Measurements from ENCODE around the gene BBS1.

The BBS1 gene

DNA sequence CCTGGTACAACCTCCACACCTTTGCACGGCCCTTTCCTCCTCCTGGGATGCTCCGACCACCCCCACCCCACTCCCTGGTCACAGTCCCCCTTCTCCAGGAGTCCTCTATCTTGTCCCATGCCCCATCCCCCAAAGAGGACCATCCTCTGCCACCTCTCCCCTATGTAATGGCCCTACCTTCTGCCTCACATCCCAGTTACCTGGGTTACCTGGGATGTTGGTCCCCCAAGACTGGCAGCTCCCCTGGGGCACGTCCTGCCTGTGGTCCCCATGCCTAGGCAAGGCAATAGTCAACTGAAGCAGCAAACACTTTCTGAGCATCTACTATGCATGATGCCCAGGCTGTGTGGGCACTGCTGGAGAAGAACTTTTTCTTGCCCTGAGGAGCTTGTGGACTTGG is 45.0 kb downstream of the BBS1 start:
- no peak for DNase-seq

DNA sequence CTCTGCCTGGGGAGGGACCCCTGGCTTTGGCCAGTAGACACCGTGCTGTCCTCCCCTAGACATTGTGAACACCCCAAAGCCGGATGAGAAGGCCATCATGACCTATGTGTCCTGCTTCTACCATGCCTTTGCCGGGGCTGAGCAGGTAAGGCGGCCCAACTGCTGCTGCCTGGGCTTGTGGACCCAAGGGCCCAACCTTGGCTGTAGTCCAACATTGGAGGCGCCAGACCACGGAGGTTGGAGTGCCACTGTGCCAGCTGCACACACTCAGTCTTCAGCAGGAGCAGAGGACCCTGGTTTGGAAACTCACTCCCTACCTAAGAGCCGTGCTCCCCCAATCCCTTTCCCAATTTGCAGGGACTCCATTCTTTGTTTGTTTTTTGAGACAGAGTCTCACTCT is 45.7 kb downstream of the BBS1 start:
- no peak for DNase-seq

DNA sequence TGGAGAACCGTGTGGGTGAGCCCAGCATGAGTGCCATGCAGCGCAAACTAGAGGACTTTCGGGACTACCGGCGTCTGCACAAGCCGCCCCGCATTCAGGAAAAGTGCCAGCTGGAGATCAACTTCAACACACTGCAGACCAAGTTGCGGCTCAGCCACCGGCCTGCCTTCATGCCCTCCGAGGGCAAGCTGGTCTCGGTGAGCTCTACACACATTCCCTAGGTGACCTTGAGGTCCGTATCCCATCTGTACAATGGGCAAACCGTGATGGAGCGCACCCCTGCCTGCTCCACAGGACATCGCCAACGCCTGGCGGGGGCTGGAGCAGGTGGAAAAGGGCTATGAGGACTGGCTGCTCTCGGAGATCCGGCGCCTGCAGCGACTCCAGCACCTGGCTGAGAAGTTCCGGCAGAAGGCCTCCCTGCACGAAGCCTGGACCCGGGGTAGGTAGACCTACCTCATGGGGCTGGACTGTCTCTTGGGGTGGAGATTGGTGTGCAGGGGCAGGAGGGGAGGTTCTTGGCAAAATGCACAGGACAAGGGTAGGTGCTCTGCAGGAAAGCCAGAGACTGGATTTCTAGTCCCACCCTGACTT is 47.4 kb downstream of the BBS1 start:
- DNase-seq: no peak

DNA sequence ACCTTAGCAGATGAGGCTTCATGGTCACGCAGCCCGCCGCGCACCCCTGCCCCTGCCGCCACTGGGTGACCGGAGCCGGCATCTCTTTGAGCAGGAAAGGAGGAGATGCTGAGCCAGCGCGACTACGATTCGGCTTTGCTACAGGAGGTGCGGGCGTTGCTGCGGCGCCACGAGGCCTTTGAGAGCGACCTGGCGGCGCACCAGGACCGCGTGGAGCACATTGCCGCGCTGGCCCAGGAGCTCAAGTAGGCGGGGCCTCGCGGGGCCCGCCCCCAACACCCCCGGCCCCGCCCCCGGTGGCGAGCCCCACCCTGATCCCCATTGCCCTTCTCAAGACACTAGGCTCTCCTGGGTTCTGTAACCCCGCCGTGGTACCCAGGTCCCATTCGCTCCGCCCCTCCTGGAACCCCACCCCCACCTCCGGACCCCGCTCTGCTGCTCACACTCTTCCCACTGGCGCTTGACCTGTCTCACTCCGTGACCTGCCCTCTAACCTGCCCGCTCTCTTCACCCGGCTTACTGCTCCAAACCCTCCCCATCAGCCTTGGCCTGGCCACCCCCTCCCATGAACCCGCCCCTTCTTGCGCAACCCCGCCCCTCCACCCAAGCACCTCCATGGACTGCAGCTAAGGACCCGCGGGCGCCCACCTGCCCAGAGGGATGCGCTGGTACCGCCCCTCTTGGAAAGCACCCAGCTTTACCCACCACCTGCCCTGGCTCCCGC is 48.9 kb downstream of the BBS1 start:
- no peak for DNase-seq

DNA sequence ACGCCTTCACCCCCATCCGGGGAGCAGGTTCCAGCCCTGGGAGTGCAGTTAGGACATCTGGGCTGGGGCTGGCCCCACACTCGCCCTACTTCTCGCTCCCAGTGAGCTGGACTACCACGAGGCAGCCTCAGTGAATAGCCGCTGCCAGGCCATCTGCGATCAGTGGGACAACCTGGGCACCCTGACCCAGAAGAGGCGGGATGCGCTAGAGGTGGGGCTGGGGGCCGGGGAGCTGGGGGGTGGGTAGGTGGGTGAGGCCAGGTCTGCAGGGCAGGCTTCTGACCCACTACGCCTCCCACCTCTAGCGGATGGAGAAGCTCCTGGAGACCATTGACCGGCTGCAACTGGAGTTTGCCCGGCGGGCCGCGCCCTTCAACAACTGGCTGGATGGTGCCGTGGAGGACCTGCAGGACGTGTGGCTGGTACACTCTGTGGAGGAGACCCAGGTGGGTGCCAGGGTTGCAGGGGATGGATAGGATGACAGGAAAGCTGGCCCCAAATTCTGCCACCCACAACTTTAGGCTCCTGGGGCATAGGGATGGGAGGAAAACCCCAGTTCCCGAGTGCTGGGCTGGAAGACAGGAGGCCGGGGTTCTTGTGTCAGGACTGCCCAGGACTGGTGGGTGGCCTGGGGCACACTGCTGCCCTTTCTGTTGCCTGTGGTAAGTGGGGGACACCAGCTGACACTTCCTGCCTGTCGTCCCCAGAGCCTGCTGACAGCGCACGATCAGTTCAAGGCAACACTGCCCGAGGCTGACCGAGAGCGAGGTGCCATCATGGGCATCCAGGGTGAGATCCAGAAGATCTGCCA is 49.6 kb downstream of the BBS1 start:
- no peak for DNase-seq

DNA sequence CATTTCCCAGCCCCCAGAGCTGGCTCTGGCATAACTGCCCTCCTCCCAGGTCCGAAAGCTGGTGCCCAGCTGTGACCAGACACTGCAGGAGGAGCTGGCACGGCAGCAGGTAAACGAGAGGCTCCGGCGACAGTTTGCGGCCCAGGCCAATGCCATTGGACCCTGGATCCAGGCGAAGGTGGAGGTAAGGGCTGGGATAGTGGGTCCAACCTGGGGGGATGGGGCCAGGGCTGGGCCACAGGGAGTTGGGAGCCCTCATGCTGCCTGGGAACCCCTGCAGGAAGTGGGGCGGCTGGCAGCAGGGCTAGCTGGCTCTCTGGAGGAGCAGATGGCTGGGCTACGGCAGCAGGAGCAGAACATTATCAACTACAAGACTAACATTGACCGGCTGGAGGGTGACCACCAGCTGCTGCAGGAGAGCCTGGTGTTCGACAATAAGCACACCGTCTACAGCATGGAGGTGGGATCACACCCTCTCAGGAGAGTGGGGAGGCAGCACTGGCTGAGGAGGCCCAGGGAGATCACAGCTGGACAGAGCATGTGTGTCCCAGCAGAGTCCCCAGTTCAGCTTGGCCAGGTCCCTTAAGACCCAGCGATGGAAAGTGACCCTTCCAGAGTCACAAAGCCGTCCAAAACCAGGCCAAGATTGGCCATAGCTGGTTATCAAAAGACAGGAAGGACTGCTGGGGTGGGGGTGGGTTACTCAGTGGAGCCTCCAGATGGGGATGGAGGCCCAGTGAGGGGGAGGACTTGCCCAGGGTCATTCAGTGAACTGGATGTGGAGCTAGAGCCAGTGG is 50.9 kb downstream of the BBS1 start:
- no peak for DNase-seq

DNA sequence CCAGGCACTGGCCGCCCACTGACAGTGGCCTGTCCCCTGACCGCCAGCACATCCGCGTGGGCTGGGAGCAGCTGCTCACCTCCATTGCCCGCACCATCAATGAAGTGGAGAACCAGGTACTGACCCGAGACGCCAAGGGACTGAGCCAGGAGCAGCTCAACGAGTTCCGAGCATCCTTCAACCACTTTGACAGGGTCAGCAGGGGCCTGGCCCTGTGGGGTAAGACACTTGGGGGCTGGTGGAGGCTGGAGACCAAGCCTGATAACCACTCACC is 51.5 kb downstream of the BBS1 start:
- DNase-seq: no peak

DNA sequence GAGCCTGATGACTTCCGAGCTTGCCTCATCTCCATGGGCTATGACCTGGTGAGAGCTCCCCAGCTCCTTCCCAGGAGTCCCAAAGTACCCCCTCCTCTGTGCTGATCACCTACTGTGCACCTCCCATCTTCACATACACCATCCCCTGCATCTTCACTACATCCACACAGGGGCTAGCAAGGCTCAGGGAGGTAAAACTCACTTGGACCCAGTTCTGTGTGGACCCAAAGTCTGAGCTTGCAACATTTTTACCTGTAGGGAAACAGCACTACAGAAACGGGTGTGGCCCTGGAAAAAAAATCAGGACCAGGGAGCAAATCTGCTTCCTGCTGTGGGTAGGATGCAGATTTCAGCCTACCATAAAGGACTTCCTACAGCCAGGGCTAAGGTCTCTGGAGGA is 51.8 kb downstream of the BBS1 start:
- DNase-seq: no peak

DNA sequence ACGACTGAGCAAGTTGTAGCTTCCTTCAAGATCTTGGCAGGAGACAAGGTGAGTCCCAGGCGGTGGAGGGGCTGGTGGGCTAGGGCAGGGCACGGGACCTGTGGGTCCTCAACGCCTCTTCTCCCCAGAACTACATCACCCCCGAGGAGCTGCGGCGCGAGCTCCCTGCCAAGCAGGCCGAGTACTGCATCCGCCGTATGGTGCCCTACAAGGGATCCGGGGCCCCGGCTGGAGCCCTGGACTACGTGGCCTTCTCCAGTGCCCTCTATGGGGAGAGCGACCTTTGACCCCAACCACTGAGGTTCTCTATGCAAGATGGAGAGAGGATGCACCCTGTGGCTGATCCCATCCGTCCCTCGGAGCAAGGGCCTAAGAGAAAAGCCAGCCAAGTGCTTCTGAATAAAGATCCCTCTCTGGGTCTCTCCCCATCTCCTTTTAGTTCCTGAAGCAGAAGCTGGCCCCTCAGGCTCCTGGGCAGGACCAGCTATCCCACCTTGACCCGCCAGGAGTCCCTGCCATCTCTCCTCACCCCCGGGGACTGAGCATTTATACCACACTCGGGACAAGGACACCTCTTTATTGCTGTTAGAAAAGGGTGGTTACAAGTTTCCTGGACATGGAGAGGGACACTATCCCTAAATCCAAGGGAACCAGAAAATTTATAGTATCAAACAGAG is 52.6 kb downstream of the BBS1 start:
- no peak for DNase-seq

DNA sequence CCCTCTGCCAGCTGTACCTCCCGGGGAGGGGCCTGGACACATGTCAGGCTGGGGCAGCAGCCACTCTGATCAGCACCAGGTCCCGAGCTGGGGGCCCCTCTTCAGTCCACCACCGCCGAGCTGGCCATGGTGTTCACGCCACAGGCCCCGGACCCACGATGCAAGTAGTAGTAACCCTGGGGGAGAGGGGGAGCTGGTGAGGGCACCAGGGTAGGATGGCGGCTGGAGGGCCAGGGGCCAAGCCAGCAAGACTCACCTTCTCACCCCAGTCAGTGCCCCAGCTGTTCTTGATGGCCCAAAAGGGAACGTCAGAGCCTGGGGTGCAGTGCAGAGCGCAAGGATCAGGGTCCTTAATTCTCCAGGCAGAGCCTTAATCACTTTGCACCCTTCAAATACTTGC is 53.4 kb downstream of the BBS1 start:
- DNase-seq: no peak

DNA sequence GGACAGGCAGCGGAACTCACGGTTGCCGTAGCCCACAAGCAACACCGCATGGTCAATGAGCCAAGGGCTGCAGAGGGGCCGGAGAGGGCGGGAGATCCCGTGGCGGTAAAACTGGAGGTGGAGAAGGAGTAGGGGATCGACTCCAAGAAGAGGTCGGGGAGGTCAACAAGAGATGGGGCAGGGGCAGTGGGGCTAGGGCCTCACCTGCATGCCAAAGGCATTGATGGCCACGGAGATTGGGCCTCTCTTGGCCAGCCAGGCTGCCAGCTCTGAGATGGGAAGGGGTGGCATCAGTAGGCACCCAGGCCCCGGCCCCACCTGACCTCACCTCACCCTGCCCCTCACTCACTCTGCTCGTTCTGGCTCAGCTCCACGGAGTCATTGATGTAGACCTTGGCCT is 54.1 kb downstream of the BBS1 start:
- DNase-seq: no peak

DNA sequence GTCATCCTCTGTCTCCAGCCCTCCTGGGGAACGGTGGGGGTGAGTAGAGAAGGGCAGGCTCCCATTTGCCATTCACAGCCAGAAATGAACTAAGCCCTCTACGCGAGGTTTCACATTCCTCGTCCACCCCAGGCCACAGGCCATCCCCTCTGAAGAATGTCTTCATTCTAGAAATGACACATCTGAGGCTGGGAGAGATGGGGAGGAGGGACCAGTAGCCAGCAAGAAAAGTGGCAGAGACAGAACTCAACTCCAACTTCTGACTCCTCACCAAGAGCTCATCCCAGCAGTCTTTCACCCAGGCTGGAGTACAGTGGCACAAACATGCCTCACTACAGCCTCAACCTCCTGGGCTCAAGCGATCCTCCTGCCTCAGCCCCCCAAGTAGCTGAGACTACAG is 54.5 kb downstream of the BBS1 start:
- no peak for DNase-seq

DNA sequence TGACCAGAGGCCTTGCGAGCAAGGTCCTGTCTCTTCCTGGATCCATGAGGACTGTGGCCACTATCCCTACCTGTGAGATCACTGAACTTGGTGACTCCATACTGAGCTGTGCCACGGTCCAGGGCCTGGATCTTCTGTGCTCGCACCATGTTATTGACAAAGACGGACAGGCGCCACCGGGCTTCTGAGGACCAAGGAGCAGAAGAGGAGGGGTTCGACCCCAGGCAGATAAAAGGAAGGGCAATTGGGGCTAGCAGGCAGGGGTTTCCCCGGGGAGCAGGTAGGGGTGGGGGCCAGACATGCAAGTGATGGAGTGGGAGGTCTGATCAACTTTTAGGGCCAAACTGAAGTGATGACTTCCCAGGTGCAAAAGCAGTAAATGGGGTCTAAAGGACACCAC is 55.8 kb downstream of the BBS1 start:
- DNase-seq: no peak

DNA sequence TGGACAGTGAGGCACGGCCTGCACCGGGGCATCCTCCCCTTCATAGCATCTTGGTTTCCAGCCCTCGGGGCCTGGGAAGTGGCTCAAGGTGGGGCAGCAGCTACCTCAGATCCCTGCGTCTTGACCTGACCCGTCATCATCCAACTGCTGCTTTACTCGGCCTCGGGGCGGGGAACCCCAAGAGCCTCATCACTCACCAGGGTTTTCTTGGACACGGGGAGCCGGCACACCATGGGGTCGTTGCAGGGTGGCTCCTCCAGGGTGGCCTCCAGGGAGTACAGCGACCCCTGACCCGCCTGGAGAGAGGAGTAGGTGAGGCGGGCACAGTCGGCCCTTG is 57.3 kb downstream of the BBS1 start:
- no peak for DNase-seq

DNA sequence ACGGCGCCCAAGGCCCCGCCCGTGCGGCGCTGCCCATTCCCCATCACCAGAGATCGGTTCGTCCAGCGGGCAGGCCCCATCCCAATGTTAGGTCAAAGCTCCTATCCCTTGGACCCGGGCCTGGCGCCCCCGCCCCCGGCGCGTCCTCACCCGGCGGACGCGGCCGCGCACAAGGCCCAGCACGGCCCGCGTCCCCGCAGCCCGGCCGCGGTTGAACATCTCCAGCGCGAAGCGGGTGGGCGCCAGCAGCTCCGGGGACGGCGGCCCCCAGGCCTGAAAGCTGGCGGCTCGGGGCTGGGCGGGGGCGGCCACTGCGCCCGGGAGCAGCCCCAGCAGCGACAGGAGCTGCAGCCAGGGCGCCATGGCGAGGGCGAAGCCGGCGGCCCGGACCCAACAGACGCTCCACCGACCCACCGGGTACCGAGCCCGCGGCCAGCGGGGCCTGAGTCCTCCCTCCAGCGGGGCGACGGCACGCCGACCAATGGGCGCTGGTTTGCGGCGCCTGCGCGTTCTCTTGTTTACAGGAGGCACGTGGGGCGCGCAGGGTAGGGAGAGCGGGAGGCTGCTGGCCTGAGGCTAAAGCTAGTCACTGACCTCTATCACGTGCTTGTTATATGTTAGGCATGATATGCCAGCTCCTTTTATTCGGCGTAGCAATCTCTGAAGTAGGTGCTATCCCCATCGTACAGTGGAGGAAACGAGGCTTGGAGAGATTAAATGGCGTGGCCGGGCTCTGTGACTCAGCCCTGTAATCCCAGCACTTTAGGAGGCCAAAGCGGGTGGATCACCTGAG is 57.9 kb downstream of the BBS1 start, which contains the start of gene CTSF:
CTSF (minus strand) TSS at position 483 of the 793 bp plus-strand sequence; CDS start at position 363, 120 bp downstream.
- peak; percentile 74 for DNase-seq

DNA sequence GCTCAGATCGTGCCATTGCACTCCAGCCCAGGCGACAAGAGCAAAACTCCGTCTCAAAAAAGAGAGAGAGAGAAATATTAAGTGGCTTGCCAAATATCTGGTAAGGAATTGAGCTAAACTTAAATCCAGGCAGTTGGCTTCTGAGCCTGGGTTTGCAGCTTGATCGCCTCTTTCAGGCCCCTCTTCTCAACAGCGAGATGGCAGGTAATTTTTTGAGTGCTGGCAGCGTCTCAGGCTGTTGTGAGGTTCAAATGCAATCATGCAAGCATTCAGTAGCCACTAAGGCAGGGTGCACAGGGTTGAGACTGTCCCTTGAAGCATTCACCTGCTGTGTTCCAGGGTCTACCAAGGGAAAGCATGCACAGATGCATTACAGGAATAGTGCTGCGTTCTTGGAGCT is 58.6 kb downstream of the BBS1 start:
- DNase-seq: no peak

DNA sequence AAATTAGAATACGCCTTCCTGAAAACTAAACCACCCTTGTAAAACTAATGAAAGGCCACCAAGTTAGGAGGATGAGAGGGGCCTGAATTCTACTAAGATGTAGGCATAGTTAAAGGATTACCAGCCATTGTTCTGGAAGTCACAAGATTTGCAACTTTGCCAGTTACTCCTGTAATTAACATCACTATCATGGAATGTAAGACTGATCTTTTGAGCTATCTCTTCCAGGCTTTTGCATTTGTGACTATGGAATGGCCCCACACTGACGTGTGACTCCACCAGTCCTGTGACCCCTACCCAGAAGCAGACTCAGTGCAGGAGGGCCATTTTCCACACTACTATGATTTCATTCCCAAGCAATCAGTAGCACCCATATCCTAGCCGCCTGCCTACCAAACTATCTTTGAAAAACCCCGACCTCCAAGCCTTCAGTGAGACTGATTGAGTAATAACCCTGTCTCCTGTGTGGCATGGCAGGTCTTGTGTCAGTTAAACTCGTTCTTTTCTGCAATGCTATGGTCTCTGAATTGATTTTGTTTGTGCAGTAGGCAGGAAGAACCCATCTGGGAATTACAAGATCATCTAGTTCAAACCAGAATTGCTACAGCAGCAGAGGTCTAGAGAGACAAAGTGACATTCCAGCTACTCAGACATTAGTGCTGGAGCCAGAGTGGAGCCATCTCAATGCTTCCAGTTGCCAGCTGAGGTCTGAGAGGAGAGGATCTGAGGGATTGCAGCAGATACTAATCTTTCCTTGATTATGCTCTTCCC is 59.8 kb downstream of the BBS1 start:
- DNase-seq: no peak

DNA sequence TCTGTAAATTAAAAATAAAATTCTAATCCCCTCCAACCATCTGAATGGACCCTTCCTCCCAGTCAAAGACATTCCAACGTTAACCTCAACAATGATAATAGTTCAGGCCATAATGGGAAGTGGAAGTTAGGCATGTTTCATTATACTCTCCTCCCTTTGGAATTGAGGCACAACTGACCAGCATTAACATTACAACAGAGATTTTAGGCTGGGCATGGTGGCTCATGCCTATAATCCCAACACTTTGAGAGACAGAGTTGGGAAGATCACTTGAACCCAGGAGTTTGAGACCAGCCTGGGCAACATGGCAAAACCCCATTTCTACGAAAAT is 60.4 kb downstream of the BBS1 start:
- no peak for DNase-seq

DNA sequence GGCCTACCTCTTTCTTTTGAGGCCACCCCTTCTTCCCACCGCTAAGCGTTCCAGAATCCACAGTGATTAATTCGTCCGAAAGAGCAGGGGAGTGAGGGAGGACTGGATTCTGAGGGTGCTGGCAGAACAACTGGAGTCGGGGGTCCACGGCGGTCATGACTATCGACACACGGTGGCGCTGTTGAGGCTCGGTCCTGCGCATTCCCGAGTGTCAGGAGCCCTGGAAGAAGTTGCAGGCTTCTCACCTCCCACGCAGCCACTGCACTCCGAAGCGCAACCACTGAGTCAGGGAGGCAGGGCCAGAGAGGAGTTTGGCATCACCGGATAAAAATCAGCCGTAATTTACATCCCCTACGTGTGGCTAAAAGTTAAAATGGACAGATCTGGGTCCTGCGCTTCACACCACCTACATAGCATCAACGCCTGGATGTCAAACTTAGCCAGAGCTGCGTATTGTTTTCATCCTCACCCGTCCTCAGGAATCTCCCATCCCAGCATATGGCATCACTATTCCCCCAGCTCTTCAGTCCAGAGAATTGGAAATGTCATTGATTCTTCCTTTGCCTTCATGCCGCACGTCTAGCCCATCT is 68.7 kb downstream of the BBS1 start:
- peak; percentile 24 for DNase-seq

DNA sequence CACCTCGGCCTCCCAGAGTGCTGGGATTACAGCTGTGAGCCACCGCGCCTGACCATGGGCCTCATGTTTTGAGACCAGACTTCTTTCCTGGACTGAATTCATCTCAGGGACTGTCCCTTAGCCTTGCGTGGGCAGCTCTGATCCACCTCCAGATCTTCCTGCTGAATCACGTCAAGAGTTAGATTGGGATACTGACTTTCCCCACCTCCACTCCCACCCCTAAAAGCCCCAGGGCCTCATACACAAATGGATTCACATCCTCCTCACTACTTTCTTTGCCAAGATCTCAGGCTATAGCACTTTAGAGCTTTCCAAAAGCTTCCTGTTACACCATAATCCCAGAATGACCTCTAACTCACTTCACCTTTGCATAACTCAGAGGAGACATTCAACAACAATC is 70.4 kb downstream of the BBS1 start:
- no peak for DNase-seq

DNA sequence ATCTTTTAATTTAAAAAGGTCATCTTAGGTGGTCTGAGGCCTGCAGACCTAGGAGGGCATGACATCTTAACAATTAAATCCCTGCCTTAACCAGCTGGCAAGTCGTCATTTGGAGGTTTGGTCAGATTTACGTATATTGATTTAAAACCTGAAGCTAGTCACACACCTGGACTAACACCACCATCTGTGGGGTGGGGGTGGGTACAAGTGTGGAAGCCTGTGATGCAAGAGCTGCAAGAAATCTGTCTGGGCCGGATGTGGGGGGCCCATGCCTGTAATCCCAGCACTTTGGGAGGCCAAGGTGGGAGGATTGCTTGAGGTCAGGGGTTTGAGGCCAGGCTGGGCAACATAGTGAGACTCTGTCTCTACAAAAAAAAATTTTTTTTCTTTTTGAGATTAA is 70.8 kb downstream of the BBS1 start:
- DNase-seq: no peak
